OCI-LY7 (cell line): ENCODE measurements around the gene LTBP4.

Experiments
- EZH2phosphoT487 ChIP-seq: fragments of 200-600 bp; sonication (generic); IDR thresholded peaks from 2 replicates; pipeline ENCODE4 v1.6.1; 2018; ENCODE audit warnings: low read depth, borderline replicate concordance, mild to moderate bottlenecking, mixed run types, antibody characterized with exemption, low read length, moderate library complexity, mixed read lengths
- TF ChIP-seq, protein P1 (sequence below): fragments of 200-600 bp; sonication (generic); conservative IDR thresholded peaks from 2 replicates; pipeline ENCODE4 v1.5.1; 2014; ENCODE audit warnings: mild to moderate bottlenecking, antibody characterized with exemption, low read length, moderate library complexity, mixed read lengths

DNA sequence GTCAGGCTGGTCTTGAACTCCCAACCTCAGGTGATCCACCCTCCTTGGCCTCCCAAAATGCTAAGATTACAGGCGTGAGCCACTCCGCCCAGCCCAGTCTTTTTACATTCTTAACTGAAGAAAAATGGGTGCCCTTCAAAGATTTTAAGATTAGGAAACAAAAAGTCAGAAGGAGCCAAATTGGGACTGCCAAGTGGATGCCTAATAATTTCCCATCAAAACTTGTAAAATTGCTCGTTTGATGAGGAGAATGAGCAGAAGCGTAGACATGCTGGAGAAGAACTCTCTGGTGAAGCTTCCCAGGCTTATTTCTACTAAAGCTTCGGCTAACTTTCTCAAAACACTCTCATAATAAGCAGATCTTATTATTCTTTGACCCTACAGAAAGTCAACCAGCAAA lies 57.9 kb downstream of the LTBP4 start:
- TF ChIP-seq, protein P1, sequence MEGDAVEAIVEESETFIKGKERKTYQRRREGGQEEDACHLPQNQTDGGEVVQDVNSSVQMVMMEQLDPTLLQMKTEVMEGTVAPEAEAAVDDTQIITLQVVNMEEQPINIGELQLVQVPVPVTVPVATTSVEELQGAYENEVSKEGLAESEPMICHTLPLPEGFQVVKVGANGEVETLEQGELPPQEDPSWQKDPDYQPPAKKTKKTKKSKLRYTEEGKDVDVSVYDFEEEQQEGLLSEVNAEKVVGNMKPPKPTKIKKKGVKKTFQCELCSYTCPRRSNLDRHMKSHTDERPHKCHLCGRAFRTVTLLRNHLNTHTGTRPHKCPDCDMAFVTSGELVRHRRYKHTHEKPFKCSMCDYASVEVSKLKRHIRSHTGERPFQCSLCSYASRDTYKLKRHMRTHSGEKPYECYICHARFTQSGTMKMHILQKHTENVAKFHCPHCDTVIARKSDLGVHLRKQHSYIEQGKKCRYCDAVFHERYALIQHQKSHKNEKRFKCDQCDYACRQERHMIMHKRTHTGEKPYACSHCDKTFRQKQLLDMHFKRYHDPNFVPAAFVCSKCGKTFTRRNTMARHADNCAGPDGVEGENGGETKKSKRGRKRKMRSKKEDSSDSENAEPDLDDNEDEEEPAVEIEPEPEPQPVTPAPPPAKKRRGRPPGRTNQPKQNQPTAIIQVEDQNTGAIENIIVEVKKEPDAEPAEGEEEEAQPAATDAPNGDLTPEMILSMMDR: no peak
- no peak for TF ChIP-seq EZH2phosphoT487
